GM21526 (cell line): Measurements from ENCODE around the gene MAP1LC3B.

Experiments
- ATAC-seq: cut with Tn5 transposase; IDR thresholded peaks from one replicate; pipeline ENCODE4 v1.9.1; 2021; ENCODE audit warnings: moderate library complexity; ENCODE audit not compliant: unreplicated experiment, low FRiP score

The MAP1LC3B gene

DNA sequence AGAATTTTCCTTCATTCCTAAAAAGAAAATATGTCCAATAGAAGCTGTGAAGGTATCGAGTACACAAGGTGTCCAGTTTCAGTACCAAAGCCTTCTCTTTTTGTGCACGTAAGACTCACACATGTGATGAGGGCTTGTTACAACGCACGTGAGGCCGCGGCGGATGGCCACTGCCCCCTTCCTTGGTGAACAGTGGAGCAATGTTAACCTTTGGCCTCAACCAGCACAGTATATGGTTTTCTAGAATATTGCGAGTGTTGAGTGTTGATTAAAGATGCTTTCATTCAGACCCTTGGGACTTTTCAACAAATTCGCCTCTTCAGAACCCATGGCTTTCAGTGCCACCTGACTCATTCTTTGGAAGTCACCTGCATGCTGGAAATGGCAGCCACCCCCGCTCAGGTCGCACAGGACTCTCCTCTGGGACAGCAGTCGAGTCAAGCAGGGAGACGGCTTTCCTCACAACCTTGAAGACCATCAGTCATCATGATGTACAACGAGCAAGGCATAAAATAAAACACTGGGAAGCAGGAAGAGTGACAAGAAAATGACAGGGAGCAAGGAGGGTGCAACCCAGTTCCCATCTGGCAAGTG lies 14.5 kb downstream of the MAP1LC3B start:
- ATAC-seq, result no peak

DNA sequence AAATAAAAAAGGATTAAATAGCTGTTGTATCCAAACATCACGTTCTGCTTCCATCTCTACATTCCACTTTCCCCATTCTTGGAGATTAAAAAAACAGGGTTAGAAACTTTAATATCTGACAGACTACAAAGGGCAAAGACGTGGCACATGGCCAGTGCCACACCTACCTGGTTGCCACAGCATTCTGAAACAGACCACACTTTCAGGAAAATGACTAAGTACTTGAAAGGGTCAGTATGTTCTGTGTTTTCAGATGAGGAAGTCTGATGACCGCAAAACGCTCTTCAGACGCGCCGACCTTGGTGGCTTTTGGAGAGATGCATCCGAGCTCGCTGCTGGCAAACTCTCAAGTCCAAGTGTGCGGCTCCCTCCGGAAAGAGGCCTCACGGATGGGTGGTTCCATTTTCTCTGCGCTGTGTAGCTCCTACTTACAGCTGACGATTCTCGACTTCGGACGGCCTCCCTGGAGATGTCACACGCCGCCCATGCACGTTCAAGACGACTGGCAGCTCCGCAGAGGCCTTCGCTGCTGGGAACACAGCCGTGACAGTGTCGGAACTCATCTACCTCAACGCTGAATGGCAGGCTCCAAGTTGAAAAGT lies 15.5 kb downstream of the MAP1LC3B start:
- ATAC-seq, result no peak

DNA sequence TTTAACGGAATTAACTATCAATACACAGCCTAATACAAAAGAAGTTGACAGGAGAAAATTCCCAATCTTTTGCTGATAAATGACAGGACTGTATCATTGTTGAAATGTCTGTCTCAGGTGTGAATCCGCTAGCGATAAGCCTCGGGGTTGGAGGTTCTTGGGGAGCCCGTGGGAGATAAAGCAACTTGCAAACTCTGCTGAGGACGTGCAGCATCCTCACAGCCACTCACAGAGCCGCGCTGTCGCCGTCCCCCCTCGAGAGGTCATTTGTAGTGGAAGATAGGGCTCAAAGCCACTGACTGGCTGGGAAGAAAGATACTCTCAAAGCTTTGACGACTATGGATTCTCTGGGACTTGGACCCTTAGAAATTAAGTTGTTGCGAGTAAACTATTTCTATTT lies 17.0 kb downstream of the MAP1LC3B start:
- ATAC-seq, result no peak

DNA sequence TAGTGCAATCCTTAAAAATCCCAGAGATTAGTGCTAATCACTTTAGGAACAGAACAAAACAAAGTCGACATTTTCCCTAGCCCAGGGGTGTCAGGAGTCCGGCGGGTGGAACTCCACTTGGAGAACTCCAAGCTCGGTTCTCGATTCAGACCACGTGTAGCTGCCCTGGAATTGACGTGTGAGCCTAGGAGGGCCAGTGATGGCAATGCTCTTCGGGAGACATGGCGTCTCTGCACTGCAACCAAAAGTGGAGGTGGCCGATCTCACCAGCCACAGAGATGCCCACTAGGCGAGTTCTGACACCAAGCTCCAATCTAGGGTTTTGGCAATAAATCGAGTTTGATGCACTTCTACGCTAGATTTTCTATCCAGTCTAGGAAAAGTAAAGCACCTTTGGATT lies 17.6 kb downstream of the MAP1LC3B start:
- ATAC-seq, result no peak

DNA sequence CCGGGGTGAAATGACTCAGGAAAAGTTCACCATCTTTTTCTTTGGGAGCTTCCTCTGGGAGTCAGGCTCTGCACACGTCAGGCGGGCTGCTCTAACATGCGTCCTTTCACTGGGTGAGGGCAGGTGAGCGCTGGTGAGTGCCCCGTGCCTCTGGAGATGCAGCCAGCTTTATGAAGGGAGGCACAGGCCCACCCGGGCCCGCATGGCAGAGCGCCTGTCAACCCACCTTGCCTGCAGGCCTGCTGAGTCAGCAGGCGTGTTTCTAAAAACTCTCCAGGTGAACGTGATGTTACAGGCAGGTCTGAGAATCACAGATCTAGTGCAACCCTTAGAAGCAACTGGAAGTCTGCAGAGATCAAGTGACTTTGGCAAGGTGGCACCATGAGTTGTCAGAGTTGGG lies 18.4 kb downstream of the MAP1LC3B start:
- ATAC-seq, result no peak

DNA sequence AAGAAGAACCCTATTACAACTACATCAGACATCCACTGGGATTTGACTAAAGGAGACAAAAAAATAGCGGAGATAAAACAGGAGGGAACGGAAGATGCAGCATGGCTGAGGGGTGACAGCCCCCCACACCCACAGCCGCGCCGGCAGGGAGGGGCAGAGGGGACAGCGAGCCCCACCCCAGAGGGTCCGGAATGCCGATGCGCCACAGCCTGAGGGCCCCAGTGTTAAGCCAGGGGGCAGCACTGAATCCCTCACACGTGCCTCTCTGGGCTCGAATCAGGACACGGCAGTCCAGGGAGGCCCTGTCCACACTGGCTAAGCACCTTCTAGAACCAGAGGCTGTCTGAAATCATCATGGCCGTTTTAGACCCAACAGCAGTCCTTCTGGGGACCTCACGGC lies 18.8 kb downstream of the MAP1LC3B start:
- ATAC-seq, result no peak

DNA sequence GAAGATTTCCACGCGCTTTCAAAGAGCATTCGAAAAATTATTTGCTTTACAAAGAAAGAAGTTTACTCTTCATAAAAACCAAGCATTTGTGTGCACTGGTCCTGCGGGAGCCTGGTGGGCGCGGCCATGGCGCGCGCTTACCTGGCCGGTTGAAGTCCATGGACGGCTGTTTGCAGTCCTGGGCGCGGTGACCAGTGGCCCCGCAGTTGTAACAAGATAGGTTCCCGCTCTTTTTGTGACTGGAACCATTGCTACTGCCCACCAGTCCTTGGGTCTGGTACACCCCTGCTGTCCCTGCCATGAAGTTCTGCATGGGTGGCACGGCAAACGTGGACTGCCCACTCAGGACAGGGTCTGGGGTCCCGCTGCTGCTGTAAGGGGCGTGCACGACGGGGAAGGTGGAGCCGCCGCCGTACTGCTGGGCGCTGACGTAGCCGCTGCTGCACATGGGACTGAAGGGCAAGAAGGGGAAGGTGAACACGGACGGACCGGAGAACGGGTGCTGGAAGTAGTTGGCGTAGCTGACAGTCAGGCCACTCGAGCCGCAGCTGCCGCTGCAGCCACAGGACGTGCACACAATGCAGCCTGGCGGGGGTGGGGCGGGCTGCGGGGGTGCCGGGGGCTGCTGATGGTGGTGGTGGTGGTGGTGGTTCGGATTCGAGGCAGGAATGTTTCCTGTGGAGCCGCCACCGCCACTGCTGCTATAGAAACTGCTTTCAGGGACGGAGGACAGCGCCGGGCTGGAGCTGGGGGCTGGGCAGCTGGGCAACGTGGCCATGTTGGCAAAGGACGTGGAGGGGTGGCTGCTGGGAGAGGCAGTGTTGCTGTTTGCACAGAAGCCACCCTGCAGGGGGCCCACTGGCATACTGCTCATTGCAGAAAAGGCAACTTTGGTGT lies 19.5 kb downstream of the MAP1LC3B start:
- ATAC-seq, result no peak

DNA sequence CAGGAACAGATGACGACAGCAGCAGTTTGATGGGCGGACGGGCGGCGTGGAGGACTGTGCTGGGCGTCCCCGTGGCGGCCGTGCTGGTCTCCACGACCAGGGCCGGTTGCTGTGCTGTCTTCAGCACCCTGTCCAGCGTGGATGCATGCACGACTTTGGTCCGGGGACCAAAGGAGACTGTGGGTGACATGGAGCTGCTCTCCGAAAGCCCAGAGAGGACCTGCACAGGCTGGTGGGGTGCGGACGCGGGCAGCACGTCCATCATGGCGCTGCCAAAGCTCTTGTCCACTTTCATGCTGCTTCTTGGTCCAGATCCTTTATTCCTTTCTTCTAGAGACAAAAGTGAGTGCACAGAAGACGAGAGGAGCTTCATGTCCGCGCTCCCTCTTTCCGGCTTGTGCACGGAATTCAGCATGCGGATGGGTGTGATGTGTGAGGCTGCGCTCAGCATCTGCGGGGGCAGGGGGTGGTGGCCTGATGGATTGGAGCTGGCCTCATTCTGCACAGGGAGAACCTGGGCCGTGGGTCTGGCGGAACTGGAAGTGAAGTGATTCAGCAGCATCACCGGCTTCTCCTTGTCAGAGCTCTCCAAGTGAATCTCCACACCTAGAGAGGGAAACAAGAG lies 20.3 kb downstream of the MAP1LC3B start:
- no peak for ATAC-seq

DNA sequence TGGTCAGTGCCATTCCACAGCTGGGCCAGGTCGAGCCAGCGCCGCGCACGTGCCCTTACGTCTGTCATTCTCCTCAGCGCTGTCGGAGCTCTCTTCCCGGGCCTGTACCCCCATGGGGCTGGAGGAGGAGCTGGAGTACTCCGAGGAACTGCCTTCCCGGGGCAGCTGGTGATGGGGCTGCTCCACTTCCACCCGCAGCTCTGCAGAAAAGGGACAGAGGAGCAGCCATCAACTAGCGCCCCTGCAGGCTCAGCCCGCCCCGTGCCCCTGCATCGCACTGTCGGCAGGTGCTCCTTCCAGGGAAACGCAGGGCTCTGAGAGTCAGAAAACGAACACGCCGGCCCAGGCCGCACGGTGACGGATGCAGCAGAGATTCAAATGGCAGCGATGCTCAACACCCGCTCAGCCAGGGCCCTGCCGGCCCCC lies 20.9 kb downstream of the MAP1LC3B start:
- no peak for ATAC-seq

DNA sequence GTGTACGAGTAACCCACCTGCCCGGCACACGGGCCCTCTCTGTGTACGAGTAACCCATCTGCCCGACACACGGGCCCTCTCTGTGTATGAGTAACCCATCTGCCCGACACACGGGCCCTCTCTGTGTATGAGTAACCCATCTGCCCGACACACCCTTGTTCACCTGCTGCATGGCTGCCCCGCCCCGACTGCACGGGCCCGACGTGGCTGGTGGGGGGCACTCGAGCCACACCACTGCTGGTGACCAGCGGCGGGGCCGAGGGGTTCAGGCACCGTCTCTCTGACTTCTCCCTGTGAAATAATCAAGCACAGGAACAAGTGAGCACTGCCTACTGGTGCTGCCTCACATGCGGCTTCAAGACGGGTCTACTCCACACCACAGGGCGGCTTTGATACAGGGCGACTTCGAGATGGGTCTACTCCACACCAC lies 22.1 kb downstream of the MAP1LC3B start:
- ATAC-seq, result no peak

DNA sequence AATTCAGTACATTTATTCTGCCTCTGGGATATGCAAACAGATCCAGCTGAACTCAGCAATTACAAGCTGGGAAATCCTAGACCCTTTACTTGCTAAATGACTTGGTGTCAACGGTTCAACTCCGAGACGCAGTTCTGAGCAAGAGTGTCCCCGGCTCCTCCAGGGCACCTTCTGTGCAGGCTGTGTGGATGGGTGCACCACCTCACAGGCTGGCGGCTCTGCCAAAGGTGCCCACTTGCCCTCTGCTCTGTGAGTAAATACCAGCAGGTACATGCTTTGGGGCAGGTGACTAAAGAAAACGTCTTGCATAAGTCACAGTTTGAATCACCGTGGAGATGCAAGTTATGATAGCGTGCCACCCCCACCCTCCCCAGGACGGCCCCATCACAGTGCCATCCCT lies 23.3 kb downstream of the MAP1LC3B start:
- ATAC-seq, result no peak

DNA sequence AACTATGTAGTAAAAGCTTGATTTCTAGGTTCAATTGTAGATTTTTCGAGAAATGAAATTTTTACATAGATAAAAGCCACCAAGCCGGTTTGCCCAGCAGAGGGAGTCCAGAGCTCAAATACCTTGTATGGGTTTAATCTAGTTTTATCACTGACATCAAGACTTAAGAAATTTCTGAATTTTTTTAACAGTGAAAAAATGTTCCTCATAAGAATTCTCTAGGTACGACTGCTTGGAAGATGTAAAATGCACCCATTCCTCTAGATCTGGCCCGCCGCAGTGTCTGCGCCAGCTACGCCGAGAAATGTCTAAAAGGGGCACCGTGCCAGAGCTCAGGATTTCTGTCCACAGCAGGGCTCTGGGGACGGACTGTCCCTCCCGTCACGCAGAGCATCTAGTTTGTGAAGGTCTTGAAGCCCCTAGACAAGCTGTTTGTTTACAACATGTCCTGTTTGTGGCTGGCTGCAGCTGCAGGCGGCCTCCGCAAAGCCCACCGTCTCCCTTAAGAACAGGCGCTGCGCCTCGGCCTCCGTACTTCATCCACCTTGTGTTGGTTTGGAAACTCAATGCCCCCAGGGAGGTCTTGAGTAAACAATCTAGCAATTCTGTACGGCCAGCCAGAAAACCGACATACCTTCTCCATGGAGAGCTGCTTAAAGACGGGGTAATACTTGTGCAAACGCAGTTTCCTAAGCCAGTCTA lies 24.8 kb downstream of the MAP1LC3B start:
- ATAC-seq, result no peak

DNA sequence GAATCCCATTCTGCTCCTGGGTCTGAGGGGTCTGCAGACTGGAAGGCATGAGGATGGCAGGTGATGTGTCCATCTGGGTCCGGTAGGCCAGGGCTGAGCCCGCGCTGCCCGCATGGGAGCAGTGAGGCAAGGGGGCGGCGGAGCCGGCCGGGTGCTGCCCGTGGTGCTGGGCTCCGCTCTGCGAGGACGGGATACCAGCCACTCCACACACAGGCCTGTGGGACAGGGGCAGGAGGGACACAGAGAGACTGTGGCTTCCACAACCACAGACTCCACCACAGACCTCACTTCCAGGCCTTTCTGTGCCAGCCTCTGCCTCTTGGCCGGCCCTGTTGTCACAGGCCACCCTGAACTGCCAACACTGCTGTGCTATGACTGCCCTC lies 25.4 kb downstream of the MAP1LC3B start:
- ATAC-seq, result no peak

DNA sequence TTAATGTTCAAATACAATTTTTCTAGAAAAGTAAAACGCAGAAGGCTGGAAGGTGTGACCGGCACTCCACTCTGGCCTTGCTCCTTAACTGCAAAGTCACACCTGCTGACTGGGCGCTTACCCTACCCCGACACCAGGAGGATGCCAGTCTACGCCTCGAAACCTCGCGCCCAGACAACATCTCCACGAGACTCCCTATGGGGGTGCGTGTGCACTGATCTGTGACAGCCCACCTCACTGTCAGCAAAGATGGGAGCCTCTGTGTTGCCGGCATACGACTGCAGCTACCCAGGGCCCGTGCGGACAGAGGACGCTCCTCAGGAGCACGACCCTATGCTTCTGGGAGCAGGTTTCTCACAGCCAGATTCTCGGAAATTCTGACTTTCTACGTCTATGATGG lies 26.1 kb downstream of the MAP1LC3B start:
- no peak for ATAC-seq

DNA sequence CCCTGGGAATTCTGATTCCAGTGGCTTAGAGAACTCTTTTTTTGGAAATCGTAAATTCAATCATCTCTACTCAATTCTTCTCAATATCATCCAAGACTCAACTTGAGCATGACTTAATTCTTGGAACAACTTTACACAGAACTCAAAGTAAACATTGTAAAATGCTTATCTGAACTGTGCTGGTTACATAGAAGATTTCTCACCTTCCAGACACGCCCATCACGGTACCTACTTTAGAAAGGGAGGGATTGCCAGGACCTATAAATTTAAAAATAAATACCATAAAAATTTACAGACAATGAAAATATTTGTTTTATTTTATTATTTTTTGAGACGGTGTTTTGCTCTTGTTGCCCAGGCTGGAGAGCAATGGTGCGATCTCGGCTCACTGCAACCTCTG lies 26.5 kb downstream of the MAP1LC3B start:
- ATAC-seq, result no peak

DNA sequence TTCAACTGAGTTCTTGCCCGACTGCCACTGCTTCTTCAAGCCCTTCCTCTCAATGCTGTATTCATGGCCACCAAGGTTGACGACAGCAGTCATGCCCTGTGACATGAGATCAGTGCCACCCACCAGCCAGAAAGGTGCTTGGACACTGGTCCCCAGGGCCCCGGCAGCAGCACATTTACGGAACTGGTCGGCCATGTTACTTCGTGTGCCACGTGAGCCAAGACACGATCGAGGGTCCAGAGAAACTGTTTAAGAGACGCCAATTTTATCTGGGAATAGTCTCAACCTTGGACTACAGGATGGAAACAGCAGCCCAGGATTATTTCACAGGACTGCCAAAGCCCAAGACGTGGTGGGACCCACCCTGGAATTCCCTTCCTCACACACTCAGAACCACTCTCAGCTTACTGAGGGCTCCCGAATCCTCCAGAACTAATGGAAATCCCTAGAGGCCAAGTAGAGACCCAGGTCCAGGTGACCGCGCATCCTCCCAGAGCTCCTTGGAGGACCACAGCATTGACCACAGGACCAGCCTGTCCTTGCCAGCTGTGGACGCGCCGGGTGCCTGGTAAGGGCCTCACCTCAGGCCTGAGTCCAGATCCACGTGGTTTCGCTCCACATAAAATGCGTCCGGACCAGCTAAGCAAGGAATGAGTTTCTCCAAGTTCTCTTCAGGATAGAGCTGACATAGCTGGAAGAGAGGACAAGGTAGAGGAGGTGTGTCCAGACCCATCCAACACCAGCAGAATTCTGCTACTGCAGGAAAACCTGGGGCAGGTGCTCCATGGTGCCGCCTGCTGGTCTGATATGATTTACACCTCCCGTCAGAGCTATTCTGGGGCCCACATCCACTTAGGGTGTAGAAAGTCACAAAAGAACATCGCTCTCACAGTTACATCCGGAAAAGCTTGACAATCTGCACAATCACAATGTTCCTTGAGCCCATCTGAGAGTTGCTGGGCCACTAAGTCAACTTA lies 28.2 kb downstream of the MAP1LC3B start:
- ATAC-seq, result no peak

DNA sequence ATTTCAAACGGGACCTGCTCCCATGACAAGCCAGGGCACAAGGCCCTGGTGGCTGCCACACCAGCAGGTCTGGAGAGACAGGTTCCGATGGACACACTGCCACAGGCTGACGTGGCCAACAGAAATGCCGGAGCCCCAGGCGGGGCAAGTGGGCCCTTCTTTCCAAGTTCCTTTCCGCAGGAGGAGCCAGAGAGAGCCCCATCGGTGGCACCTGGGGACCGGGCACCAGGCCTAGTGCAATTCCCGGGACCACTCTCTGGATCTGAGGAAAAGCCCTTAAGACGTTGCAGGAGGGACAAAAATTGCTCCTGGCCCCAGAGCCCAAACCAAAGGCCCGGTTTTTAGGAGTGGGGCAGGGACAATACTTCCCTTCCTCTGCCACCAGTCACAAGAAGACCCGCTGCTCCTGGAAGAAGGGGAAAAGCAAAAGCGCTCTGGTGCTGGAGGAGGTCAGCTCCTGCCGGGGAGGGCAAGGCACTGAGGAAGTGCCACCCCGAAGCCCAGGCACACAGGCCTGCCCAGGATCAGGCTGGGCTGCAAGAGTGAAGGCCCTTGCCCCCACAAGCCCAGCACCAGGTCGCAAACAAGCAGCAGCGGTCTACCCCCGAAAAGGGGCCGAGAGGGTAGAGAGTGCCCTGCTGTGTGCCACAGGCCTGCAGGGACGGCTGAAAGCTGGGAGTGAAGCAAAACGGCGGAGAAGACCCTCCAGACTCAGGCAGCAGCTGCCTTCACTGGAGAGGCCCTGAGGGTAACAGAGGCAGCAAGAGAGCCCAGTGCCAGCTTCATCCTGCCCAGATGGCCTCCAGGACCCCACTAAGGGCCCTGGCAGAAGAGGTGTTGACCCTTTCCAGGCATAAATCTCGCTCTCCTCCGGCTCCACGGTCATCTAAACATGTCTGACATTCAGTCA lies 29.1 kb downstream of the MAP1LC3B start:
- no peak for ATAC-seq

DNA sequence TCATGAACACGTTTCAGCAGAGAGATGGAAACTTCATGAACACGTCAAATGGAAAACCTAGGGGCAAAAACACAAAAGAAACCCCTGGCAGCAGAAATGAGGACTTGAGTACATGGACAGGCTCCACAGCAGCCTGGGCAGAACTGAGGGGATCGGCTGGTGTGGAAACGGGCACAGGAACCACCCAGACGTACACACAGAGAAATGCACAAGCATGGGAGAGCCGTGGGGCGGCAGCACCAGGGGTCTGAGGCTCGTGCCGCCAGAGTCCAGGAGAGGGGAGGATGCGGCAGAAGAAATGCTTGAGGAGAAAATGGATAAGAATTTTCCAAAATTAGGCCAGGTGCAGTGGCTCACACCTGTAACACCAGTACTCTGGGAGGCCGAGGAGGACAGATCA lies 30.0 kb downstream of the MAP1LC3B start:
- no peak for ATAC-seq

DNA sequence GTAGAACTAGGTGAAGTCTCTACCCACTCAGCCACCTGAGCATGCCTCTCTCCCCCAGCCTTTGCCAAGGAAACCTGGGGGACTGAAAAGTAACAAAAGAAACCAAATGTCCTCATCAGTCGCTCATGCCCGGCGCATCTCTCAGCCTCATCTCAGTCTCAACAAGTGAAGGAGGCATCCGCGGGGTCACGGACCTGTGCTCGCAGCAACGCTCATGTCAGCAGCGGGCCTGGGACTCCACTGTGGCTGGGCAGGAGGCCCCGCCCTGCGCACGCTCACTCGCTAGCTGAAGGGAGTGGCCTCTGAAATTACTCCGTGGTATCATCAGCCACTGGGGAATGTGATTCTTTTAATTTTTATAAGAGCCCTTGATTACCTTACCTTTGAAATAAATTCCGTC lies 31.3 kb downstream of the MAP1LC3B start:
- ATAC-seq, result no peak
